HCT116 (cell line): Measurements from ENCODE around the gene FAR1.

Experiments used
- EGR1 ChIP-seq: IDR thresholded peaks from 2 replicates; pipeline ENCODE4 v1.6.1; 2012; ENCODE audit warnings: low read depth
- EZH2 ChIP-seq: fragments of 200-600 bp; sonication (generic); IDR thresholded peaks from 2 replicates; pipeline ENCODE4 v1.6.1; 2017; ENCODE audit warnings: antibody characterized with exemption, mixed run types
- SIN3A ChIP-seq: IDR thresholded peaks from 2 replicates; pipeline ENCODE4 v1.6.1; 2012; ENCODE audit warnings: low read depth
- TCF7L2 ChIP-seq: IDR thresholded peaks from 2 replicates; pipeline ENCODE4 v1.7.0; 2011; ENCODE audit warnings: borderline replicate concordance, inconsistent platforms; ENCODE audit not compliant: insufficient read depth, insufficient read length; ENCODE audit errors: extremely low read depth
- TF ChIP-seq, protein P1 (sequence below): IDR thresholded peaks from 2 replicates; pipeline ENCODE4 v1.6.1; 2012

DNA sequence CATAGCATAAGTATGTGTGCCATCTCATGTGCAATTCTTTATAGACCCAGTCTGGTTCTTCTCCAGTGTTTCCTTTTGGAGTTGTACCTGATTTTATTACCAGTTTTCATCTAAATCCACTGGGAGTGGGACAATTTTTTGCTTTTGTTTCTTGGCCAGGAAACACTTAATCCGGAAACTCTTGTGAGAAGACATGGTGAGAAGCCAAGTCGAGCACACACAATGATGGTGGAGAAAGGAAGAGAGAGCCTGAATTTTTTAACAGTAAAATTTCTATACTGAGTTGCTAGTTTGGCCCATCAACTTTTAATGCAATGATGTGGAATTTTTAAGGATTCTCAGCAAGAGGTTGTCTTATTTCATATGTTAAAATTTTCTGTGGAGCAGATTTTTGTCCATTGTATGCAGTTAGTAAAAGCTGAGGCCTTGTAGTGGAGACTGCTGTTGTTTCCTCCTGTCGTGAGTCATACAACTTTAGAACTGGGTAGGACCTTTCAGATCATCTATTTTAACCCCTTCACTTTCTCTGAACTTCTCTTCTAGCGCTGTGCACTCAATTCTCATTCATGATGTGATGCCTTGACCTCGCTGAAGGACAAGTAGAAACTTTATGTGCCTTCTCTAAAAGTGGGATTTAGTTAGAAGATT is 17.1 kb downstream of the FAR1 start:
- no peak for TF ChIP-seq TCF7L2
- no peak for TF ChIP-seq EZH2
- TF ChIP-seq, protein P1, sequence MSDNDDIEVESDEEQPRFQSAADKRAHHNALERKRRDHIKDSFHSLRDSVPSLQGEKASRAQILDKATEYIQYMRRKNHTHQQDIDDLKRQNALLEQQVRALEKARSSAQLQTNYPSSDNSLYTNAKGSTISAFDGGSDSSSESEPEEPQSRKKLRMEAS = no peak
- TF ChIP-seq SIN3A = no peak
- TF ChIP-seq EGR1 = no peak
